CD4-positive, alpha-beta T cell treated with Interleukin-4 for 1 hour (primary cell): Measurements from ENCODE around the gene LMNA.
"Not testable (repeated sequence)": the region's sequence is repeated elsewhere in the genome, so short reads cannot be mapped to it uniquely, and the experiment has no call there.

ENCODE experiments used
- DNase-seq, 2 donors: peaks; one replicate each; pipeline ENCODE4 v3.0.0-alpha.2; 2020 to 2022

Gene LMNA

DNA sequence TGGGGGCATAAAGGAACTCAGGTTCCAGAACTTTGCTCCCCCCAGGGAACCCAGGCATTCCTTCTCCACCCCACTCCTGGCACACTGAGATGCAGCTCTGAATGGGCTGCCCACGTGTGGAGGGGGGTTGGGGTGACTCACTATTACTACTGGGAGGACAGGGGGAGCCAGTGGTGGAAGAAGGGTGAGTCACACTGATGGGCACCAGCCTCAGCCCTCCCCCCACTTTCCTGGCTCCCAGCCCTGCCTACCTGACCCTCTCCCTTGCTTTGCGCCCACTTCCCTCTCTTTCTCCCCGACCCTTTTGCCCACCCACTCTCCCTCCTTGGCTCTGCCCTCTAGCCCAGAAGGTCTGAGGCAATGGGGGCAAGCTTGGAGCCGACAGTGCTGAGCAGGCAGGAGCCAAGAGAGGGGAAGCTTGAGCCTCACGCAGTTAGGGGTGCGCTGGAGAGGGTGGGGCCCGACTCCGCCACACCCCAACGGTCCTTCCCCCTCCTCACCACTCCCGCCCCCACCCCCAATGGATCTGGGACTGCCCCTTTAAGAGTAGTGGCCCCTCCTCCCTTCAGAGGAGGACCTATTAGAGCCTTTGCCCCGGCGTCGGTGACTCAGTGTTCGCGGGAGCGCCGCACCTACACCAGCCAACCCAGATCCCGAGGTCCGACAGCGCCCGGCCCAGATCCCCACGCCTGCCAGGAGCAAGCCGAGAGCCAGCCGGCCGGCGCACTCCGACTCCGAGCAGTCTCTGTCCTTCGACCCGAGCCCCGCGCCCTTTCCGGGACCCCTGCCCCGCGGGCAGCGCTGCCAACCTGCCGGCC lies at the start of gene LMNA:
Gene LMNA (plus strand): TSS at position 611 of the 818 bp plus-strand sequence. CDS start 208 bp downstream, outside the sequence.
- peak; percentile 85 to 88 for DNase-seq

DNA sequence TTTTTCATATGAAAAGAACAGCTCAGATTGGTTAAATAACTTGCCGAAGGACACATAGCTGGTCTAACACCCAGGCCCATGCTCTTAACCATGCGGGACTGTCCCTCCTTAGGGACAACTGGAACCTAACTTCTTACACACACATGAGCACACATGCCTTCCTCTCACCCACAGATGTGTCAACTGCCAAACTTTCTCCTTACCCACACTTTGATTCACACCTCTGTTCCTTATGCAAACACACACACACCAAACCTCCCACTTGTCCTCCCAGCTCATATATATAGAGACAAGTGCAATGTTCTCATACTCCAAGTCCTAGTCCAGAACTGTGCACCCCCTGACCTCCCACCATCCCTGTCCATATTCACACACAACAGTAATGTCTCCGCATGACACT lies 49.3 kb upstream of the LMNA start:
- no peak for DNase-seq

DNA sequence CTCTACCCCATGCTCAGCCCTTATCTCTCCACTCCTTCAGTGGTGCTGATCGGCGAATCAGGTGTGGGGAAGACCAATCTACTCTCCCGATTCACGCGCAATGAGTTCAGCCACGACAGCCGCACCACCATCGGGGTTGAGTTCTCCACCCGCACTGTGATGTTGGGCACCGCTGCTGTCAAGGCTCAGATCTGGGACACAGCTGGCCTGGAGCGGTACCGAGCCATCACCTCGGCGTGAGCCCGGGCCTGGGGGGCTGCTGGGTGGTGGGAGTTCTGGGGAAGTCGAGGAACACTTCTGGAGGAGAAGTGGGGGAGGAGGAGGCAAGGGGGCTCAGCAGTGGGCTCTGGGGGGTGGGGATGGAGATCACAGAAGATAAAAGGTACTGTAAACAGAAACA lies 48.6 kb upstream of the LMNA start:
- DNase-seq: no peak

DNA sequence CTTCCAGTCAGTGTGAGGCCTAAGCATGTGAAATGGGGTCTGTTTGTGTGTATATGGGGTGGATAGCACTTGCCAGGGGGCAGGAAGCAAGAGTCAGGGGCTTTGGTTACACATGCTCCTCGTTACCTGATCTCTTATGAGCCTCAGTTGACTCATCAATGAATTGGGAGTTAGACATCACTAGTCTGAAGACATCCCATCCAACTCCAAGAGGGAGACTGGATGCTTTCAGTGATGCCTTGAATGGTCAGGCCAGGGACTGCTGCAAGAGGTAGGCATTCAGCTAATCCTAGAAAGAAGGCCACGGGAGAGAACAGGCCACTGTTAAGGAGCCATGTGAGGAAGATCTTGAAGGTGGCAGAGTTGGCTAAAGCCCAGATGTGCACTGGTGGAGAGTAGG lies 47.2 kb upstream of the LMNA start:
- DNase-seq: no peak

DNA sequence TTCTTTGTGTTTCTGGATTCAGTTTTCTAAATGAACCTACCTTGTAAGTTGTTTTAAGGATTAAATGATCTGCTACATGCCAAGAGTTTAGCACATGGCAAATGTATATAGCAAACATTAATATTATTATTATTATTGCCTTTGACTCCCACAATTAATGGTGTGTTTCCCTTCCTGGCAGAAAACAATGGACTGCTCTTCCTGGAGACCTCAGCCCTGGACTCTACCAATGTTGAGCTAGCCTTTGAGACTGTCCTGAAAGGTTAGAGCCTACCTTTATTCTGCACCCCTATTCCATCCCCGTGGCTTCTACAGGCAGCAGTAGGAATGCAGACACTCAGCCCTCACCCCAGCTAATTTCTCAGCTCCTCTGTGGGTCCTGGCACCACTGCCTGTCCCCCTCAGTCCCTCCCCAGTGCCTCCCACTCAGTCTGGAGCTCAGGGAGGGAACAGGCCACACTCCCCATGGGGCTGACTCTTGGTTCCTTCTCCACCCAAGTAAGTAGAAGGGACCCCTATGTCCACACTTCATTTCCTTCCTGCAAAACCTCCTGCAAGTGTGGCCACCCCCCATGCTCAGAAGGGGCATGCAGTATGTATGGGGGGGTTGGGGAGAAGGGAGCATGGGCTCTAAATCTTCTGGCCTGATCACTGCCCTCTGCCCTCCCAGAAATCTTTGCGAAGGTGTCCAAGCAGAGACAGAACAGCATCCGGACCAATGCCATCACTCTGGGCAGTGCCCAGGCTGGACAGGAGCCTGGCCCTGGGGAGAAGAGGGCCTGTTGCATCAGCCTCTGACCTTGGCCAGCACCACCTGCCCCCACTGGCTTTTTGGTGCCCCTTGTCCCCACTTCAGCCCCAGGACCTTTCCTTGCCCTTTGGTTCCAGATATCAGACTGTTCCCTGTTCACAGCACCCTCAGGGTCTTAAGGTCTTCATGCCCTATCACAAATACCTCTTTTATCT lies 44.7 kb upstream of the LMNA start:
- DNase-seq: no peak

DNA sequence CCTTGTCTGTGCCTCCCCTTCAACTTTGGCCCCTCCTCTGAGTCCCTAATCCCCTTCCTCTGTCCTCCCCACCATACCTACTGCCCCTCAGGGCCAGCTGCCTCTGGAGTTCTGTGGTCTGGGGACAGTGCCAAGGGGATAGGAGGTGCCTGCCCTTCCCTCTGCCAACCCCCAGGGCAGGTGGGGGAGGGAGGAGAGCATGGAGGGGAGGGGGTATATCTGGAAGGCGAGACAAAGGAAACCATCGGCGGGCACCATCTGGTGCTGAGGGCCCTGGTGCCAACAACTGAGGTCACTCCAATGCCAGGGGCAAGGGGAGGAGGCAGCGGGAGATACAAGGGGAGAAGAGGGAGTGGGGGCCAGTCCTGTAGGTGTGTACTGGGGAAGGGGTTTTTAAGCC lies 44.0 kb upstream of the LMNA start:
- no peak for DNase-seq

DNA sequence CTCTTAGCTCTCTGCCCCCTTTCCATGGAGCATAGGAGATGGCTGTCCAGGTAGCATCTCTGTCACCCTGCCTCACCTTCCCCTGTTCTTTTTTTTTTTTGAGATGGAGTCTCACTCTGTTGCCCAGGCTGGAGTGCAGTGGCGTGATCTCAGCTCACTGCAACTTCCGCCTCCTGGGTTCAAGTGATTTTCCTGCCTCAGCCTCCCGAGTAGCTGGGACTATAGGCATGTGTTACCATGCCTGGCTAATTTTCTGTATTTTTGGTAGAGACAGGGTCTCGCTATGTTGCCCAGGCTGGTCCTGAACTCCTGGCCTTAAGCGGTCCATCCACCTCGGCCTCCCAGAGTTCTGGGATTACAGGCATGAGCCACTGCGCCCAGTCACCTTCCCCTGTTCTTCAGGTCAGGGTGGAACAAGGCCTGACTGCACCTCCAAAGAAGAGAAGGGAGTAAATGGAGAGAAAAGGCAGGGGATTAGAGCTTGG lies 43.1 kb upstream of the LMNA start:
- not testable (repeated sequence) for DNase-seq

DNA sequence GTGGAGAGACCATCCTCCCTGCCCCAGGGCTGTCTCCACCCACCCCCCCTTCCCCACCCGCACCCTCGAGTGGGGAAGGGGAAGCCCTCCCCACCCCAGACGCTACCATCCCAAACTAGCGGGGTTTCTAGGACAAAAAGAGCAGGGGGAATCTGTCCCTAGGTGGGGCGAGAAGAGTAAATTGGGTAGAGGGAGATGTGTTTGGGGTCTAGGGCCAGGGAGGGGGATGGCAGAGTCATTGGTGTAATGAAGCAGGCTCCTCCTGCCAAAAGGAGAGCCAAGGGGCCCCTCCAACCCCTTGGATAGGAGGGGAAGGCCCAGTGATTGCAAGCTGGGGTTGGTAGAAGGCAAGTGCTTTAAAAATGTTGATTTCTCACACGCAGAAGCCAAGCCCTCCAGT lies 42.3 kb upstream of the LMNA start:
- no peak for DNase-seq

DNA sequence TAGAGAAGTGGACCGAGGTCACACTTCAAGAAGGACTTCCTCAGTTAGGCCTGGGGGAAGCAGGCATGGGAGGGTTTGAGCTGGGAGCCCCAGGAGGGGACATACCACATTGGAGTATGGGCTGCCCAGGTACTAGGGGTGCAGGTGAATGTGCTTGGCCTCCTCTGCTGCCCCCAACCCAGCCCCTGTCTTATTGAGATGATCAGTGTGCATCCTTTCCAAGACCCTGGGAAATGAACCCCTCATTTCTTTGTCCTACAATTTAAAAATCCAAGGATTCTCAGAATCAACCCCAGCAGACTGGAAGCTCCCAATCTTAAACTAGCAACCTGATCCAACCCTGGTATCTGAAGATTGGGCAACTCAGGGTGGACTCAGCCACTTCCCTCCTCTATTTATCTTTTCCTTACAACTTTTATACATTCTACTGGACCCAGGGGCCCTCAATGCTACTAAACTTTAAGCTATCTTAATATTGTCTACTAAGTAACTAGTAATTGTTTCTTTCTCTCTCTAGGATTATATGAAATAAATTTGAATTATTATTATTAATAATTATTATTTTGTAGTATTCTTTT lies 41.3 kb upstream of the LMNA start:
- DNase-seq: no peak

DNA sequence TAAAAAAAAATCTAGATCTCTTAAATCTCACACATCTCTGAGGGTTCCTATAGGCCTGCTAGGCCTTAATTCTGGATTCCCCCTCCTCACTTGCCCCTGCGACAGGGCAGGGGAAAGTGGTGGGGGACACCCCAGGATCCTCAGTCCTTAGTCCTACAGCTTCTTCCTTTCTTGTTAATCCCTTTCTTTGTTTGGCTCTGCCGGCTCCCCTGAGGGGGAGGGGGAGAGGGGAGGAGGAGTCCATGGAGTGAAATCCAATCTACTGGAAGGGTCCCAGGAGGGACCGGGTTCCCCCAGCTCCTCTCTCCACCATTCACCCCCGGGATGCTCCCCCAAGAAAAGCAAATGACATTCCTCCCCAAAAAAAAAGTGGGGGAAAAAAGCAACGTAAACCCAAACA lies 40.8 kb upstream of the LMNA start:
- DNase-seq: no peak

DNA sequence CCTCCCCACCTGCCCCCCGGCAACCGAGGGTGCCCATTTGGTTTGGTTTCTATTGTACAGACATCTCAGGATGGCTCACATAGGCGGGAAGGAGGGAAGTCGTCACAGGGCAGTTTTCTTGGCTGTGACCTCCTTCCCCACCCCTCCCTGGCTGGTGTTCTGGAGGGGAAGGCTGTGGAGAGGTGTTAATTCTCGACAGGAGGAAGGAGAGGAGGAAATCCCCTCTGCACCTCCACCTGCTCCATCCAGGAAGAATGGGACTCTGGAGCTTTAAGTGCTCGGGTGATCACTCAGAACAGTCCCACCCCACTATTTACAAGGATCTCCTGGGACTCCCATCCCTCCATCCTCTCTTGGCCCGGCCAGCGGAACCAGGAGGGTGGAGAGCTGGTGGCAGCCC lies 39.9 kb upstream of the LMNA start:
- DNase-seq: no peak

DNA sequence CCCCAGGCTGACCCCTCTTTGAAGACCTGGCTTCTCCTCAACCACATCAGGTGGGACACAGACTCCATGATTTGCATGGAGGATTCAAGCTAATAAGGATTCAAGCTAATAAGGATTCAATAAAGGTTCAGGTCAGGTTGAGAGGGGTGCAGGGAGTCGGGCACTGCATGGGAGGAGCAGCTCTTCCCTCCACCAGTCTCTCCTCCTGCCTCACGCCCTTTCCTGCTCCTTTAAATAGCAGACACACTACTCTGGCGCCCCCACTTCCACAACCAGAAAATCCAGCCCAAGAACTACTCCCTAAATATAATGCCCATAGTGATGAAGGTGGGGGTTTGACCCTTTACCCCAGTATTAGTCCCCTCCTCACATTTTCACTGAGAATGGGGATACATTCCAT lies 39.3 kb upstream of the LMNA start:
- no peak for DNase-seq

DNA sequence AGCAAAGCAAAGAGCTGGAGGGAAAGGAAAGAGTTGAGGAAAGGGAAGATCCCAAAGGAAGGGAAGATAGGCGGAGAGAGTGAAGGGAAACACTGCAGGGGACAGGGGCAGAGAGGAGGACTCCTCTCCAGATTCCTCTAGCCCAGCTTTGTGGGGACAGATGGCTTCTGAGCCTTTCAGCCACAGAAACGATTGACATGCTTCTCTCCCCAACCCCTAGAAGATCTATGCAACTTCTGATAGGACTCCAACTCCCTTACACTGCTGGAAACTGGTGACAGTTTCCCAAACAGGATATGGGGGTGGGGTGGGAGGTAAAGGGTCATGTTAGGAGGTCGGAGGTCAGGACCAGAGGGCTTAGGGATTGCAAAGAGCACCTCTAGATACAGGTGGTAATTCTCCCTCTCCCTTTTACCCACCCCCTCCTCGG lies 38.7 kb upstream of the LMNA start:
- no peak for DNase-seq

DNA sequence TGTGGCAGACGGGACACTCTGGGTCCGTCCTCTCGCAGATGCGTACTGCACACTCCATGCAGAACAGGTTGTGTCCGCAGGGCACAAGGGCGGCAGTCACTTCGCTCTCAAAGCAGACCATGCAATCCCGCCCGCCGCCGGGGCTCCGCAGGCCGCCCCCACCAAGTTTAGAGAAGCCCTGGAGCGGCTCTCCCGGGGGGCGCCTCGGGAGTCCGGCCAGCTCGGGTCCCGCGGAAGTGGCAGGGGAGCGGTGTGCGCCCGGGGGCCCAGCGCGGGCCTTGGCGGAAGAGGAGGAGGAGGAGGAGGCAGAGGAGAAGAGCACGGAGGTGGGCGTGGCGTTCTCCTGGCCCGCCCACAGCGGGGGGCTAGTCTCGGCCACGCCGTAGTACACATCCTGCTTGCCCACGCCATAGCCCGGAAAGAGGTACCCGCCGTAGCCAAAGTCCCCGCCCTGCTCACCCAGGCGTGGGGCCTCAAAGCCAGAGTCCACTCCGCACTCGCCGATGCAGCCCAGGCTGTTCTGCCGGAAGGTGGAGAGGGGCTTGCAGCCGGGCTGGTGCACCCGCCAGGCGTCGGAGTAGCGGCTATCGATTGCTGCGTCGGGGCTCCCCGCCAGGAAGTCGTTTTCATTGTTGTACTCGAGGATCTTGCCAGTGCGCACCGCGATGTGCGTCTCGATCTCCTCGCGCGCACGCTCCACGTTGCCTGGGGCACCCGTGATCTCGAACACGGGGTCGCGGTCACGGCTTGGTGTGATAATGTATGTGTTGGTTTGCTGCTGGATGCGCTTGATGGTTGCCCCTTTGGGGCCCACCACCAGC lies 37.7 kb upstream of the LMNA start:
- DNase-seq: peak in 1 of 2 donors; percentile 39

DNA sequence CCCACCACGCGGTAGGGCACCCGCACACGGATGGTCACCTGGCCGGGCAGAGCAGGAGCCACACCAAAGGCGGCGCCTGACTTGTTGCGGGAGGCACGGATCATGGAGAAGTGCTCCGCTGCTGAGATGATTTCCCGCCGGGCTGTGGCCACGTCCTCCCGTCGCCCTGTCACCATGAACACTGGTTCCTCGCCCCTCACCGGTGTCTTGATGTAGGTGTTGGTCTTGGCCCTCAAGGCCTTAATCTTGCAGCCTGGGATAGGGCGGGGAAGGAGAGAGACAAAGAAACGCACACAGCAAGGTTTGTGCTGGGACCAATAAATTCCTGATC lies 37.1 kb upstream of the LMNA start:
- DNase-seq: no peak

DNA sequence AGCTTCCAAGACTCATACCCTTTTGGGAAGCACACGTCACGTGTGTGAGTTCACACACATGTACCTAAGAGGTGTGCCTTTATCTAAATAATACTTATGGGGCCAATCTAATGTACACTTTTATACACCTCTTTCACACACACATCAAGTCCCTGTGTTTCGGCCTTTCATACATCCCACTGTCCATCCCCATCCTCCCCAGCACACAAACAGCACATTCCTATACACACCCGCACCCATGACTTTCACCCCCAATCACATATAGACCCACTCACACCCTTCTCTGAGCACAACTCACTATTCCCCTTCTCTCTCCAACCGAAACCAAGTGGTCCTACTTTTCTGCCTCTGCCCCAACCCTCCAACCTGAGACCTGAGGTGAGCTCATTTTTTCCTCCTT lies 35.8 kb upstream of the LMNA start:
- DNase-seq: no peak

DNA sequence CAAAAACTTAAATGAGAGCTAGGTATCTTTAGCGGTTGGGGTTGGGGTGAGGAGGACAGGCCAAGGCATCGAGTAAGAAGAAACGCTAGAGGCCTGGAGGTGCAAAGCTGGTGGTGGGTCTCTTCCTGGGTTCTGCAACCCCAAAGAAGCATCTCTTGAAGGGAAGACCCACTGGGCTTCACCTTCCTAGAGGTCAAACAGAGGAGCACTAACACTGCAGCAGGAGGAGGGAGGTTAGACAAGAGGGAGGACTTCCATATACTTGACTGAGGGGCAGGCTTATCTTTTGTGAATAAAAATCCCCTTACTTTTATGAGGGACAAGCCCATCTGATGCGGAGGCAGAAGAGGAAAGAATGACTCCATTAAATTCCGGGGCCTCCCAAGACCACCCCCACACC lies 34.7 kb upstream of the LMNA start:
- DNase-seq: no peak

DNA sequence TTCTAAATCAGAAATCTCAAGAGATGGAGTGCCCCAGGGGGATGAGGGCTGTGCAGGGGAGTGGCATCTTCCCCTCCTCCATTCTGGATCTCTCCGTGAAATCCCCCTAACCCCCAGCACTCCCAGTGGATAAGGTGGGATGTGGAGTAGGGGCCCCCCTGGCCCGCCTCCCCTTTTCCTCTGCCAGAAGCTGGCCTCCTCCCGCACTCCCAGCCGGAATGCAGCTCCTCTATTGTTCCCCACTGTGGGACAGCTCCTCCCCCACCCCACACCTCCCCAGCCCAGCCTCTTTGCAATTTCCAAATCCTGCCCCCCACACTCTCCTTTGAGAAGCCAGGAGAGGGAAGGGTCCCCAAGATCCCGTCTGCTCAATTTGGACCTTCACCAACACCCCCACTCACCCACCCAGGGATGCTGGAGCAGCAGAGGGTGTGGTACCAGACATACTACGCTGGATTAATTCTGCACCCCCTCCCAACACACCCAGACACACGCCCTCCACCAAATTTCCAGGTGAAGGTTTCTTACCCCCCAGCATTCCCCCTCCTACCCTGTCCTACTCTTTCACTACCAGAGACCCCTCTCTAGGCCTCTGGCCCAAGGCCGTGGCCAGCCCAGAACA lies 34.2 kb upstream of the LMNA start:
- no peak for DNase-seq

DNA sequence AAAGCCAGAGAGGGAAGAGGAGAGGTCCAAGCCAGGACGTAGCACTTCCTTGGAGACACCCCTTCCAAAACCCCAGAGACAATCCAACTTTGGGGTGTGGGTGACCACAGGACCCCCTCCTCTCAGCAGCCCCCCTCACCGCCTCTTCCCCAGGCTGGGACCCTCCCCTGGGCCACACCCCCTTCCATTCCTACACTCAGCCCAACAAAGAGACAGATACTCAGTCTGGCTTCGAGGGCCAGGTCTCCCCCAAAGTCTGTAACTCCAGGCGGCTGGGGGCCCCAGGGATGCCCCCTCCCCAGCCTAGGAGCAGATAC lies 33.7 kb upstream of the LMNA start:
- DNase-seq: no peak

DNA sequence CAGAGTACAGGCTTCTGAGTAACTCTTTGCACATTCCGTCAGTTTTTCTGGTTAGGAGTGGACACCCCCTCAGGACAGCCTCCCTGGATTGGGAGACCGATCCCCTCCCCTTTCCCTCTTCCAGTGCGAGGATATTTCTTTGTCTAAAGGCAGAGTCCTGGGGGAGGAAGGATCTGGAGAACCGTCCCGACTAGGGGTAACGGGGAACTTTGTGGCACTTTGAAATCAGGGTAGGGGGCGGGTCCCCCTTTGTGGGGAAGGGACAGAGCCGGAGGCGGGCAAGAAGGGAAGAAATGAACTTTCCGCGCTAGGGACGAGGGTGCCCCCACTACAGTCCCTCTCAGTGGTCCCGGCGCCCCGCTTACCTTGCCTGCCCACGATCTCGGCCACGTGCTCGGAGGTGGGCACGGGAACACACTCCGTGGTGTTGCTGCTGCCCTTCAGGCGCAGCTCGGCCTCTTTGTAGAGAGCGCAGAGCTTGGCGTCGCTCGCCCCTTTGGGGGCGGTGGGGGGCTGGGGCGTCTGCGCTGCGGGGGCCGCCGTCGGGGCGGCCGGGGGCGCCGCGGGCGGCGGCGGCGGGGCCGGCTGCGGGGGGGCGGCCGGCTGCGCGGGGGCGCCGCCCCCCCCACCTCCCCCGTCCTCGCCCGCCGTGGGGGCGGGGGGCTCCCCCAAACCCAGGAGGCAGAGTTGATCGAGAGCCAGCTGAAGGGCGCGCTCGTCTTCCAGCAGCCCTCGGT lies 33.2 kb upstream of the LMNA start:
- no peak for DNase-seq

DNA sequence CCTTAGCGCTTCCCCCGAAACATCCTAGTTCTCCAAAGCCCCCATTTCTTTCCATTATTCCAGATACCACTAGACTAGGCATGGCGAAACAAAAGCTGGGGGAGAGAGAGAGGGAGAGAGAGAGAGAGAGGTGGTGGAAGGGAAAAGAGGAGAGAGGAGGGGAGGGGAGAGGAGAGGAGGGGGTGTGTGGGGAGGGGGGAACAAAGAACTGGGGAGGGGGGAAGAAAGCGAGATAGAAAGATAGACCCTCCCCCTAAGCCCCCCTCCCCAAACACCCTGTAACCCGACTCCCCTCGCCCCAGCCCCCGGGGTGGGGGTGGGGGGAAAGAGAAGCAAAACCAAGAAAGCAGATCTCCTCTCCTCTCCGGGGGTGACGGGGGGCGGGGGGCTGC lies 32.6 kb upstream of the LMNA start:
- DNase-seq: no peak
